ENCODE results near the gene GHRHR.

GHRHR gene

DNA sequence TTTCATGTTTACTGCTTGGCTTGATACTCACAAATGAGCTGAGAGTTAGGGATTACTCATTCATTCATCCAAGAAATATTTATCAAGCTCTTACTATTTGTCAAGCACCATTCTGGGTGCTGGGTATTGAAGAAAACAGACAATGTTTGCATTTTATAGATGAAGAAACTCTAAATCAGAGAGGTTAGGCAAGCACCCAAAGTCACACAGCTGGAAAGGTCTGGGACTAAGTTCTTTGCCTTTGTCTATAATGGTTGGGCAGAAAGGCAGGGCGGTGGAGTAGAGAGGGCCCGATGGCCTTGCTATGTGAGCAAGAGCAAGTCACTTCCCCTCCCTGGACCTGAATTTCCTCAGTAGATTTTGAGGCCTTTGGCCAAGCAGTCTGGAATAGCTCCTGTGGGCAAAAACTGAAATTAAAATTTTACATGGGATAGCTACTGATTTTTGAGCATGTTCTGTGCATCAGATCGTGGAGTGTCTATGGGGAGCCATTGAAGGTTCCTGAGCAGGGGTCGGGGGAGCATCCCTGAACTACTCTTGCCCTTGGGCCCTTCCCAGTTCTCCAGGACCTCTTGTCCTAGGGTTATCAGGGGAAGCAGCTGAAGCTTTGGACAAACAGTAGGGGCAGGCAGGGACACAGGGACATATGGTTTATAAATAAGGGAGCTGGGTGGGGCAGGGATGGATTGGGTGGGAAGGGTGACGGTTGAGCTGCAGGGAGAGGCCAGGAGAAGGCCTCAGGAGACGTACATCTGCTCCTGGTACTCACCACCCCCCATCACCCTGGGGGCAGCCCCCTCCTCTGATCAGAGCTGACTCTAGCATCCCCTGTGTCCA, 28.8 kb upstream of the GHRHR start:
- Histone ChIP-seq H4K20me1 (ENCODE audit: insufficient read depth) (no peaks in the 10 kb centered on the region), H3K4me1 (ENCODE audit: low read depth, poor library complexity, severe bottlenecking) (peaks cover 10% of the 10 kb centered on the region), H3K4me2 (no peak overlapping the region), H3K9ac (no peak overlapping the region), H3K27me3 (ENCODE audit: insufficient read depth, low read depth) (no peaks in the 10 kb centered on the region; the same call in 1 of the 2 replicates), H2AFZ (ENCODE audit: low read depth) (no peak overlapping the region), H3K36me3 (ENCODE audit: insufficient read depth) (no peaks in the 10 kb centered on the region), H3K27ac (no peak overlapping the region), H3K4me3 (IDR thresholded peaks at IDR 0.05; ENCODE audit: insufficient read depth, low read depth, low read length) (no peak overlapping the region), H3K79me2 (ENCODE audit: insufficient read depth, low read depth) (no peaks in the 10 kb centered on the region)
- TF ChIP-seq, protein P1, sequence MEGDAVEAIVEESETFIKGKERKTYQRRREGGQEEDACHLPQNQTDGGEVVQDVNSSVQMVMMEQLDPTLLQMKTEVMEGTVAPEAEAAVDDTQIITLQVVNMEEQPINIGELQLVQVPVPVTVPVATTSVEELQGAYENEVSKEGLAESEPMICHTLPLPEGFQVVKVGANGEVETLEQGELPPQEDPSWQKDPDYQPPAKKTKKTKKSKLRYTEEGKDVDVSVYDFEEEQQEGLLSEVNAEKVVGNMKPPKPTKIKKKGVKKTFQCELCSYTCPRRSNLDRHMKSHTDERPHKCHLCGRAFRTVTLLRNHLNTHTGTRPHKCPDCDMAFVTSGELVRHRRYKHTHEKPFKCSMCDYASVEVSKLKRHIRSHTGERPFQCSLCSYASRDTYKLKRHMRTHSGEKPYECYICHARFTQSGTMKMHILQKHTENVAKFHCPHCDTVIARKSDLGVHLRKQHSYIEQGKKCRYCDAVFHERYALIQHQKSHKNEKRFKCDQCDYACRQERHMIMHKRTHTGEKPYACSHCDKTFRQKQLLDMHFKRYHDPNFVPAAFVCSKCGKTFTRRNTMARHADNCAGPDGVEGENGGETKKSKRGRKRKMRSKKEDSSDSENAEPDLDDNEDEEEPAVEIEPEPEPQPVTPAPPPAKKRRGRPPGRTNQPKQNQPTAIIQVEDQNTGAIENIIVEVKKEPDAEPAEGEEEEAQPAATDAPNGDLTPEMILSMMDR (conservative IDR thresholded peaks at IDR 0.05; ENCODE audit: low read depth, low read length) = no peak

DNA sequence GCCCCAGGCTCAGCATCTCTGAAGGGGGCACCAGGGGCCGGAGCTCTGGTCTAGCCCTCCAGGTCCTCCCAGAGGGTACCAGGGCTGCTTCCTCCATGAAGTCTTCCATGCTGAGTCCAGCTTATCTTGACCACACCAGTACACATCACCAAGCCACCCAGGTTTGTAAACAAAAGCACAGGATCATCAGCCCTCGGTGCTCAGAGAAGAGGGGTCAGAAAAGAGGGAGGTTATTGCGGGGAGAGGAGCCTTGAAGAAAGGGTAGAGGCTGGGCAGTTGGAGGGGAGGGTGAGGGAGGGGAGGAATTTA, 28.2 kb upstream of the GHRHR start:
- H3K4me1 ChIP-seq (ENCODE audit: low read depth, poor library complexity, severe bottlenecking) = peaks cover 10% of the 10 kb centered on the region
- no peak overlapping the region for H3K4me3 ChIP-seq (IDR thresholded peaks at IDR 0.05; ENCODE audit: insufficient read depth, low read depth, low read length)
- no peaks in the 10 kb centered on the region for H3K79me2 ChIP-seq (ENCODE audit: insufficient read depth, low read depth)
- no peak overlapping the region for H3K4me2 ChIP-seq
- H3K9ac ChIP-seq = no peak overlapping the region
- no peaks in the 10 kb centered on the region for H3K36me3 ChIP-seq (ENCODE audit: insufficient read depth)
- H3K27me3 ChIP-seq (ENCODE audit: insufficient read depth, low read depth) = no peaks in the 10 kb centered on the region; the same call in 1 of the 2 replicates
- H2AFZ ChIP-seq (ENCODE audit: low read depth) = no peak overlapping the region
- TF ChIP-seq, protein P1 (conservative IDR thresholded peaks at IDR 0.05; ENCODE audit: low read depth, low read length) = no peak
- no peak overlapping the region for H3K27ac ChIP-seq
- H4K20me1 ChIP-seq (ENCODE audit: insufficient read depth) = no peaks in the 10 kb centered on the region

DNA sequence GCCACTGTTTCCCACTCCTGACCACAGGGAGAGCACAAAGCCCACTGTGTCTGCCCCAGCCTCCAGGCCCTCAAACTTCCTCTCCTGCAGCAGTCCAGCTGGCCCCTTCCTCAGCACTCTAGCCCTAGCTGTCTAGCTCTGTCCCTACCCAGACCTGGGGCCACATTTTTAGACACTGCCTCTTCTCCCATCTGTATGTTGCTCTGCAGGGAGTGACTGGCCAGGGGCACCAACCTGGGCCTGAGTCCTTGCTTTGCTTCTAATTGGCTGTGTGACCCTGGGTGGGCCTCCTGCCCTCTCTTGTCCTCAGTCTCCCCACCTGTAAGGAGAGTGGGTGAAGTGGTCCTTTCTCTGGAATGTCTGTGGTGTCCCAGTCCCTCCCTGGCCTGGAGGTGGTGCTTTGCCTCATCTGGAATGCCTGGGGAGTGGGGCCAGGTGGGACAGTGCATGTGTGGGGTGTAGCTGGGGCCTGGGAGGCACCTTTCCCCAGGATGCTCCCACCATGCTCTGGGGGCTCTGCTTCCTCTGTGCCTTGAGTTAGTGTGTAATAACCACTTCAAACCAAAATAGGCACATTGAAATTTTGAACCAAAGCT, 27.0 kb upstream of the GHRHR start:
- no peaks in the 10 kb centered on the region; the same call in 1 of the 2 replicates for H3K27me3 ChIP-seq (ENCODE audit: insufficient read depth, low read depth)
- TF ChIP-seq, protein P1 (conservative IDR thresholded peaks at IDR 0.05; ENCODE audit: low read depth, low read length) = no peak

DNA sequence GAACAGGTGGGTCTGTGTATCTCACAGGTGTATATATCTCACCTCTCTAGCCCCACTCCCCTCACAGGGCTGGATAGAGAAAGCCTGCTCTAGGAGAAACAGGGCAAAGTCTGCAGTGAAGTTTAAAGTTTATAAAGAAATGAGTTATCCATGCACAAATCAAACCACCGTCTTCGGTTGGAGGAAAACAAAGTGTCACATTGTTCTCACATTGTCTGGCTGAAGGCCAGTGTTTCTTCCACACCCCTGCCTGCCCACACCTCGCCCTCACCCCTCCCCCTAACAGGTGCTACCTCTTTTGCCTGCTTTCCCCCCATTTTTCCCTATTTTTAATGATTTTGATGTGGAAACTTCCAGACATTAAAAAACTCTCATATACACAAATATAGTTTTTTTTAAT, 26.3 kb upstream of the GHRHR start:
- Histone ChIP-seq H3K4me2 (no peak overlapping the region), H2AFZ (ENCODE audit: low read depth) (no peak overlapping the region), H3K4me1 (ENCODE audit: low read depth, poor library complexity, severe bottlenecking) (peaks cover 10% of the 10 kb centered on the region), H3K4me3 (IDR thresholded peaks at IDR 0.05; ENCODE audit: insufficient read depth, low read depth, low read length) (no peak overlapping the region), H3K9ac (no peak overlapping the region), H4K20me1 (ENCODE audit: insufficient read depth) (no peaks in the 10 kb centered on the region), H3K27ac (no peak overlapping the region), H3K36me3 (ENCODE audit: insufficient read depth) (no peaks in the 10 kb centered on the region), H3K27me3 (ENCODE audit: insufficient read depth, low read depth) (no peaks in the 10 kb centered on the region; the same call in 1 of the 2 replicates), H3K79me2 (ENCODE audit: insufficient read depth, low read depth) (no peaks in the 10 kb centered on the region)
- TF ChIP-seq, protein P1 (conservative IDR thresholded peaks at IDR 0.05; ENCODE audit: low read depth, low read length) = no peak

More for the DNA sequence above, 27.0 kb upstream of the GHRHR start:
- Histone ChIP-seq H2AFZ (ENCODE audit: low read depth) (no peak overlapping the region), H4K20me1 (ENCODE audit: insufficient read depth) (no peaks in the 10 kb centered on the region), H3K4me2 (no peak overlapping the region), H3K4me1 (ENCODE audit: low read depth, poor library complexity, severe bottlenecking) (peaks cover 10% of the 10 kb centered on the region), H3K9ac (no peak overlapping the region), H3K36me3 (ENCODE audit: insufficient read depth) (no peaks in the 10 kb centered on the region), H3K79me2 (ENCODE audit: insufficient read depth, low read depth) (no peaks in the 10 kb centered on the region), H3K27ac (no peak overlapping the region), H3K4me3 (IDR thresholded peaks at IDR 0.05; ENCODE audit: insufficient read depth, low read depth, low read length) (no peak overlapping the region)

Measured in KMS-11 (cell line).